ENCODE measurements around the gene MAPK6.
"Not testable (repeated sequence)": the region's sequence is repeated elsewhere in the genome, so short reads cannot be mapped to it uniquely, and the experiment has no call there.

The MAPK6 gene

GRCh38 chr15:52042051-52042851 lies 23.2 kb downstream of the MAPK6 start:
- peaks cover 15% of the 10 kb centered on the region for H3K4me1 ChIP-seq (ENCODE audit: control insufficient read depth, insufficient read depth, low read length)
- no peaks in the 10 kb centered on the region for H3K9me3 ChIP-seq (ENCODE audit: control insufficient read depth, insufficient read depth, low read depth, low read length)
- no peak overlapping the region for H3K4me3 ChIP-seq (ENCODE audit: low read depth, low read length)
- ChIA-PET CTCF (interaction anchor here (1.0 kb wide), 1 partner anchor 185 kb away, joined by 4 read pairs; no protein-coding TSS in a partner anchor), POLR2A (no interaction called here)
- no peaks in the 10 kb centered on the region; a peak in 1 of 3 replicates for H3K36me3 ChIP-seq (ENCODE audit: control insufficient read depth in 2 of 2, insufficient read depth in 1 of 2, low read length in 2 of 2)
- H3K27ac ChIP-seq (ENCODE audit: extremely low read depth, low read depth, low read length): no peak overlapping the region
- TF ChIP-seq EGR2 (tag by site-specific recombination; IDR thresholded peaks at IDR 0.05; ENCODE audit: low read depth): no peak
- TF ChIP-seq PRDM10 (tag by site-specific recombination; IDR thresholded peaks at IDR 0.05): peak; percentile 47

DNA sequence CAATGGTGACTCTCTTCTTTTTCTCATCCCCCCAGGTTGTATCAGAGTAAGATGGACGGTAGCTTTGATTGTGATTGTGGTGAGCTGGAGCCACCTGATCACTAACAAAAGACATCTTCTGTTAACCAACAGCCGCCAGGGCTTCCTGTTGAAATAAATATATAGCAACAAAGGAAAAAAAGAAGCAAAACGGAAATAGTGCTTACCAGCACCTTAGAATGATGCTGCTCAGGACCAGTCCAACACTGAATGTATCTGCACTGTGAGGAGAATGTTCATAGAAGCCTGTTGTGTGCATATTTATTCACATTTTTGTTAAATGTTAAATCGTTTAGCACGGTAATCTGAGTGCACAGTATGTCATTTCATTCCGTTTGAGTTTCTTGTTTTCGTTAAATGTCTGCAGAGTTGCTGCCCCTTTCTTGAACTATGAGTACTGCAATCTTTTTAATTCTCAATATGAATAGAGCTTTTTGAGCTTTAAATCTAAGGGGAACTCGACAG lies 26.8 kb downstream of the MAPK6 start:
- H3K4me1 ChIP-seq (ENCODE audit: control insufficient read depth, insufficient read depth, low read length); H3K27ac ChIP-seq (ENCODE audit: extremely low read depth, low read depth, low read length); H3K4me3 ChIP-seq (ENCODE audit: low read depth, low read length); POLR2A ChIA-PET; H3K36me3 ChIP-seq (ENCODE audit: control insufficient read depth in 2 of 2, insufficient read depth in 1 of 2, low read length in 2 of 2); H3K9me3 ChIP-seq (ENCODE audit: control insufficient read depth, insufficient read depth, low read depth, low read length); CTCF ChIA-PET: not testable (repeated sequence)

DNA sequence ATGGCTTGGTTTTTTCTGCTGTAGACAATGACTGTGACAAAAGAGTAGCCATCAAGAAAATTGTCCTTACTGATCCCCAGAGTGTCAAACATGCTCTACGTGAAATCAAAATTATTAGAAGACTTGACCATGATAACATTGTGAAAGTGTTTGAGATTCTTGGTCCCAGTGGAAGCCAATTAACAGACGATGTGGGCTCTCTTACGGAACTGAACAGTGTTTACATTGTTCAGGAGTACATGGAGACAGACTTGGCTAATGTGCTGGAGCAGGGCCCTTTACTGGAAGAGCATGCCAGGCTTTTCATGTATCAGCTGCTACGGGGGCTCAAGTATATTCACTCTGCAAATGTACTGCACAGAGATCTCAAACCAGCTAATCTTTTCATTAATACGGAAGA lies 27.5 kb downstream of the MAPK6 start:
- H3K27ac ChIP-seq (ENCODE audit: extremely low read depth, low read depth, low read length); POLR2A ChIA-PET; H3K9me3 ChIP-seq (ENCODE audit: control insufficient read depth, insufficient read depth, low read depth, low read length); H3K36me3 ChIP-seq (ENCODE audit: control insufficient read depth in 2 of 2, insufficient read depth in 1 of 2, low read length in 2 of 2); CTCF ChIA-PET; H3K4me3 ChIP-seq (ENCODE audit: low read depth, low read length); H3K4me1 ChIP-seq (ENCODE audit: control insufficient read depth, insufficient read depth, low read length): not testable (repeated sequence)

- POLR2A ChIA-PET: no interaction called here
- CTCF ChIA-PET: interaction anchor here (0.6 kb wide), 1 partner anchor 17 kb away, joined by 3 read pairs; no protein-coding TSS in a partner anchor
These were observed 31.4 kb downstream of the MAPK6 start for GRCh38 chr15:52050416-52050815.

More at GRCh38 chr15:52050416-52050815, 31.4 kb downstream of the MAPK6 start:
- no peak overlapping the region for H3K4me3 ChIP-seq (ENCODE audit: low read depth, low read length)
- no peak for TF ChIP-seq ZFHX2 (tag by site-specific recombination; conservative IDR thresholded peaks at IDR 0.05)
- TF ChIP-seq, protein P1, sequence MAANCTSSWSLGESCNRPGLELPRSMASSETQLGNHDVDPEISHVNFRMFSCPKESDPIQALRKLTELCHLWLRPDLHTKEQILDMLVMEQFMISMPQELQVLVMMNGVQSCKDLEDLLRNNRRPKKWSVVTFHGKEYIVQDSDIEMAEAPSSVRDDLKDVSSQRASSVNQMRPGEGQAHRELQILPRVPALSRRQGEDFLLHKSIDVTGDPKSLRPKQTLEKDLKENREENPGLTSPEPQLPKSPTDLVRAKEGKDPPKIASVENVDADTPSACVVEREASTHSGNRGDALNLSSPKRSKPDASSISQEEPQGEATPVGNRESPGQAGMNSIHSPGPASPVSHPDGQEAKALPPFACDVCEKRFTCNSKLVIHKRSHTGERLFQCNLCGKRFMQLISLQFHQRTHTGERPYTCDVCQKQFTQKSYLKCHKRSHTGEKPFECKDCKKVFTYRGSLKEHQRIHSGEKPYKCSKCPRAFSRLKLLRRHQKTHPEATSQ (tag by site-specific recombination; IDR thresholded peaks at IDR 0.05): no peak
- no peak for TF ChIP-seq ZNF571 (tag by site-specific recombination; IDR thresholded peaks at IDR 0.05)
- TF ChIP-seq ZBTB21 (tag by site-specific recombination; IDR thresholded peaks at IDR 0.05): no peak
- no peak for TF ChIP-seq ZNF24 (tag by site-specific recombination; IDR thresholded peaks at IDR 0.05)
- no peak for TF ChIP-seq ZSCAN30 (tag by site-specific recombination; IDR thresholded peaks at IDR 0.05)
- TF ChIP-seq SCRT1 (tag by site-specific recombination; IDR thresholded peaks at IDR 0.05; ENCODE audit: borderline replicate concordance): no peak
- TF ChIP-seq ZBTB20 (tag by site-specific recombination; IDR thresholded peaks at IDR 0.05): no peak
- no peak for TF ChIP-seq ZBTB48 (tag by site-specific recombination; IDR thresholded peaks at IDR 0.05)
- TF ChIP-seq ZNF768 (tag by site-specific recombination; IDR thresholded peaks at IDR 0.05): no peak
- H3K27ac ChIP-seq (ENCODE audit: extremely low read depth, low read depth, low read length): no peak overlapping the region
- no peaks in the 10 kb centered on the region for H3K9me3 ChIP-seq (ENCODE audit: control insufficient read depth, insufficient read depth, low read depth, low read length)
- peaks cover 8 to 11% of the 10 kb centered on the region in 2 experiments for H3K36me3 ChIP-seq (ENCODE audit: control insufficient read depth in 2 of 2, insufficient read depth in 1 of 2, low read length in 2 of 2)
- H3K4me1 ChIP-seq (ENCODE audit: control insufficient read depth, insufficient read depth, low read length): no peaks in the 10 kb centered on the region
